C4-2B (cell line): ENCODE results near the gene DNAH9.
"Not testable (repeated sequence)": the region's sequence is repeated elsewhere in the genome, so short reads cannot be mapped to it uniquely, and the experiment has no call there.

Experiments
- H3K27ac ChIP-seq: fragments of 450-650 bp; 2 replicates; pipeline ENCODE4 v1.5.1; 2017
- ZFX ChIP-seq: fragments of 450-650 bp; IDR thresholded peaks from 2 replicates; pipeline ENCODE4 v1.6.1; 2017
- TF ChIP-seq, protein P1 (sequence below): fragments of 450-650 bp; conservative IDR thresholded peaks from 2 replicates; pipeline ENCODE4 v1.5.1; 2017; ENCODE audit warnings: mild to moderate bottlenecking

The DNAH9 gene

DNA sequence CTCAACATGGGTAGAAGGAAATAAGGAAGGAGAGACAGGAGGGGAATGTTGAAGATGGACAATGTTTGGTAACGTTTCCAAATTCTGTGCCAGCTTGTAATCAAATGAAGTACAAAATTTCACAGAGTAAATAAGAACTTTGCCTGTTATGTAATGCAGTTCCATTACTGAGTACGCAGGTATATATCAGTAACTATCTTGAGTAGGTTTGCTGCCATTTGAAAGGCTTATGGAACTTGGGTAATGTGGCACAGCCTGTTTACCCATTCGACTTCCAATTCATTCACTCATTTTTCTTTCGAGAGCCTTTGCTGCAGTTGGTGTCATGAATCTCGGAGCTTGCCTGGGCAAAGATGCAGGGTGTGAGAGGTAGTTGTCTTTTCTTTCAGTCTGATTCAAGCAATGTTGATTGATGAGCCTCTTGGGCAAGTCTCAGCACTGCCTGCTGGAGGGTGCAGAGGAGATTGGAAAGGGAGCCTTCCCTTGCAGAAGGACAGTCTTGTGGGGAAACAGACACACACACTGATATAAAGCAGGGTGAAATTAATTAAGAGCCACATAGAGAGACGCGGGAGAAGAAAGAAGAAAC lies 345.6 kb downstream of the DNAH9 start:
- no peak for TF ChIP-seq ZFX
- TF ChIP-seq, protein P1, sequence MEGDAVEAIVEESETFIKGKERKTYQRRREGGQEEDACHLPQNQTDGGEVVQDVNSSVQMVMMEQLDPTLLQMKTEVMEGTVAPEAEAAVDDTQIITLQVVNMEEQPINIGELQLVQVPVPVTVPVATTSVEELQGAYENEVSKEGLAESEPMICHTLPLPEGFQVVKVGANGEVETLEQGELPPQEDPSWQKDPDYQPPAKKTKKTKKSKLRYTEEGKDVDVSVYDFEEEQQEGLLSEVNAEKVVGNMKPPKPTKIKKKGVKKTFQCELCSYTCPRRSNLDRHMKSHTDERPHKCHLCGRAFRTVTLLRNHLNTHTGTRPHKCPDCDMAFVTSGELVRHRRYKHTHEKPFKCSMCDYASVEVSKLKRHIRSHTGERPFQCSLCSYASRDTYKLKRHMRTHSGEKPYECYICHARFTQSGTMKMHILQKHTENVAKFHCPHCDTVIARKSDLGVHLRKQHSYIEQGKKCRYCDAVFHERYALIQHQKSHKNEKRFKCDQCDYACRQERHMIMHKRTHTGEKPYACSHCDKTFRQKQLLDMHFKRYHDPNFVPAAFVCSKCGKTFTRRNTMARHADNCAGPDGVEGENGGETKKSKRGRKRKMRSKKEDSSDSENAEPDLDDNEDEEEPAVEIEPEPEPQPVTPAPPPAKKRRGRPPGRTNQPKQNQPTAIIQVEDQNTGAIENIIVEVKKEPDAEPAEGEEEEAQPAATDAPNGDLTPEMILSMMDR: no peak
- H3K27ac ChIP-seq: no peak overlapping the region

DNA sequence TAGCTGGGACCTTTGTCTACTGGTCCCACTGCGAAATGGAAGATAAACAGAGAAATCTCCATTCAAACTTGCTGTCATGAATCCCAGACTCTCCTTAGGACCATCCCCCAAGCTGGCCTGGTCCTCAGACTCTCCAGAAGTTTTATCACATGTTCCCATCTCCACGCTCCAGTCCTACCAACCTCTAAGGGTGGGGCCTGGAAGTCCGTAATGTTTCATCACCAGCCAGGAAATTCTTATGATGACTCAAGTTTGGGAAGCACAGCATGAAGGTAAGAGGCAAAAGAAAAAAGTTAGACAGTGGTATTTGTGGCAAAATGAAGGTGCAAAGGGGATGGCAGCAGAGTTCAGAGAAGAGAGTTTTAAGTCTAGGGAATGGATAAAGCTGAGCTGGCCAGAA lies 346.3 kb downstream of the DNAH9 start:
- H3K27ac ChIP-seq: no peak overlapping the region
- TF ChIP-seq, protein P1: no peak
- TF ChIP-seq ZFX: no peak

DNA sequence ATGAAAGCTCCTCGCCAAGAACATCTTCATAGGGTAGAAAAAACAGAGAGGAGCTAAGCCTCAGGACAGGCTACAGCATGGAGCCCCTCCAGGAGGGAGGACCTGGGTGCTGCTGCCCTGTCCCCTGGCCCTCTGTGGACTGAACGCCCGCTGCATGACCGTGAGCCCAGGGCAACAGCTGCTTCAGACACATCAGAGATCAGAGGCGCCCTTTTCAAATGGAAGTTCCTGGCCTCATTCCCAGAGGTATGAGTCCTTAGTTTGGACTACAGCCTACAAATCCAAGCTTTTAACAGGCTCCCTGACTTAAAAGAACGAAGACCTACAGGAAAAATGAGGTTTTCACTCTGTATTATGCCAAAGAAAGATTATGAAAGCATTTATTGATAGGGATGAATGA lies 350.5 kb downstream of the DNAH9 start:
- TF ChIP-seq, protein P1: no peak
- no peak for TF ChIP-seq ZFX
- H3K27ac ChIP-seq: no peak overlapping the region

- H3K27ac ChIP-seq: not testable (repeated sequence)
Measured at GRCh38 chr17:11949571-11949970, 351.3 kb downstream of the DNAH9 start.

- TF ChIP-seq ZFX: no peak
- TF ChIP-seq, protein P1: no peak
- H3K27ac ChIP-seq: no peak overlapping the region
Measured at GRCh38 chr17:11950771-11951519, 352.7 kb downstream of the DNAH9 start.

- H3K27ac ChIP-seq: no peak overlapping the region
- TF ChIP-seq, protein P1: no peak
- no peak for TF ChIP-seq ZFX
Measured at GRCh38 chr17:11952610-11953009, 354.3 kb downstream of the DNAH9 start.

DNA sequence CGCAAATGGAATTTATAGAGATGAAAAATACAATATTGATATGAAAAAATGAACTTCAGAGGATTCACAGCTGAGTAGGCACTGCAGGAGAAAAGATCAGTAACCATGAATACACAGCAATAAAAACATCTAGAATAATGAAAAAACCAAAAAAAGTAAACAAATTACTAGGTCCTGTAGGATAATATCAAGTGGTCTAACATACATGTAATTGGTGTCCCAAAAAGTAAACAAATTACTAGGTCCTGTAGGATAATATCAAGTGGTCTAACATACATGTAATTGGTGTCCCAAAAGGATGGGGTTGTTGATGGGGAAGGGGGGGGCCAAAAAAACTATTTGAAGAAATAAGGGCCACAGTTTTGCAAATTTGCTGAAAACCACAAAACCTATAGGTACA lies 355.7 kb downstream of the DNAH9 start:
- no peak overlapping the region for H3K27ac ChIP-seq
- TF ChIP-seq, protein P1: no peak
- no peak for TF ChIP-seq ZFX

- TF ChIP-seq ZFX: no peak
- TF ChIP-seq, protein P1: no peak
- no peak overlapping the region for H3K27ac ChIP-seq
Measured at GRCh38 chr17:11954936-11955335, 356.7 kb downstream of the DNAH9 start.
